K562 (cell line): ENCODE measurements around the gene HNRNPF. TPM values are rescaled to one million over a fixed set of nuclear protein-coding genes. Genes with fewer than 3 reads are reported as not detected.
A peak's percentile ranks its signal among the peaks of the same experiment; 100 is the strongest.

Experiments used
- ASH1L ChIP-seq: fragments of 450-650 bp; IDR thresholded peaks from 2 replicates; pipeline ENCODE4 v1.6.1; 2018; ENCODE audit warnings: borderline replicate concordance, mild to moderate bottlenecking, low read depth; ENCODE audit not compliant: partially characterized antibody
- CUX1 ChIP-seq: fragments of 200-800 bp; sonication (Bioruptor generic); IDR thresholded peaks from 2 replicates; pipeline ENCODE4 v1.6.1; 2016; ENCODE audit warnings: missing genetic modification characterization, missing compliant biosample characterization
- HNRNPLL ChIP-seq: fragments of 200-400 bp; formaldehyde crosslinking; IDR thresholded peaks from 2 replicates; pipeline ENCODE4 v1.6.1; 2017; ENCODE audit warnings: low read length, low read depth, mild to moderate bottlenecking; ENCODE audit not compliant: poor library complexity, severe bottlenecking
- KAT7 ChIP-seq: sonication (generic); formaldehyde crosslinking; IDR thresholded peaks from 2 replicates; pipeline ENCODE4 v1.8.0; 2022; ENCODE audit warnings: missing genetic modification reagents, mild to moderate bottlenecking, borderline replicate concordance
- KLF1 ChIP-seq: fragments of 450-650 bp; IDR thresholded peaks from 2 replicates; pipeline ENCODE4 v1.6.1; 2016; ENCODE audit warnings: missing genetic modification characterization, missing compliant biosample characterization
- SAFB2 ChIP-seq: fragments of 200-400 bp; formaldehyde crosslinking; IDR thresholded peaks from 2 replicates; pipeline ENCODE4 v1.6.1; 2018; ENCODE audit warnings: borderline replicate concordance, low read length, low read depth, moderate library complexity; ENCODE audit not compliant: severe bottlenecking
- SETDB1 ChIP-seq: IDR thresholded peaks from one replicate; pipeline ENCODE4 v1.6.1; 2012; ENCODE audit warnings: low read length, control low read depth, inconsistent platforms
- SNRNP70 ChIP-seq: fragments of 200-400 bp; formaldehyde crosslinking; optimal IDR thresholded peaks from 2 replicates; pipeline ENCODE3; 2017; ENCODE audit warnings: low read depth, low read length
- polyA plus RNA-seq, 8 experiments: library from polyadenylated mRNA; depleted of rRNA in 4 of 8; stranded (reverse) in 5 of 8; unstranded in 3 of 8; fragments of >200 nt; fragmentation: Nextera tagmentation in 2 of 8; fragmentation: Illumina TruSeq in 1 of 8; extraction: Ambion mirVana in 2 of 8; extraction: Trizol in 1 of 8; gene quantifications; 2 replicates each; pipeline versions ENCODE4 v1.2.1 to v1.2.3, GENCODE V29; 2011 to 2014; ENCODE audit warnings: inconsistent platforms in 1 of 8, missing spikeins in 1 of 8
- total RNA-seq, 7 experiments: library from RNA; depleted of rRNA in 6 of 7; stranded (reverse); fragments of >200 nt in 6 of 7; fragmentation: Illumina TruSeq in 2 of 7; extraction: Trizol in 2 of 7; gene quantifications; 2 replicates each; pipeline versions ENCODE4 v1.2.1 to v1.2.3, GENCODE V29; 2011 to 2021; ENCODE audit warnings: low replicate concordance in 1 of 7

The HNRNPF gene
- total and polyA plus RNA-seq, 9 of the 15 experiments (the other 6 are each of a cell fraction or from before 2014, with no cell fraction given), result 192 to 489 (median 416) TPM

GRCh38 chr10:43417950-43418768 lies 9.2 kb upstream of the HNRNPF start (continued):
- TF ChIP-seq CUX1 (CRISPR knock-in tag), result peak; percentile 91
- TF ChIP-seq KLF1 (tag), result no peak
- TF ChIP-seq ASH1L, result no peak
- TF ChIP-seq SETDB1, result no peak
- no peak for TF ChIP-seq SAFB2
- TF ChIP-seq HNRNPLL, result no peak
- TF ChIP-seq SNRNP70, result no peak
- peak; percentile 84; the same call in 1 of the 2 replicates for TF ChIP-seq KAT7 (CRISPR knock-in tag)
